ENCODE results near the gene CCL1.

The CCL1 gene

GRCh38 chr17:34382621-34383124, 19.6 kb upstream of the CCL1 start:
- no peak for DNase-seq

GRCh38 chr17:34379868-34380267, 16.8 kb upstream of the CCL1 start:
- no peak for DNase-seq

GRCh38 chr17:34378664-34379101, 15.7 kb upstream of the CCL1 start:
- DNase-seq: no peak

GRCh38 chr17:34377078-34377823, 14.2 kb upstream of the CCL1 start:
- no peak for DNase-seq

- DNase-seq: no peak
Measured at GRCh38 chr17:34375426-34375997, 12.5 kb upstream of the CCL1 start.

- no peak for DNase-seq
Measured at GRCh38 chr17:34374457-34374856, 11.4 kb upstream of the CCL1 start.

GRCh38 chr17:34371405-34372100, 8.5 kb upstream of the CCL1 start:
- DNase-seq: no peak

GRCh38 chr17:34370997-34371395, 8.0 kb upstream of the CCL1 start:
- no peak for DNase-seq

GRCh38 chr17:34370376-34370996, 7.5 kb upstream of the CCL1 start:
- no peak for DNase-seq

GRCh38 chr17:34369571-34369970, 6.5 kb upstream of the CCL1 start:
- DNase-seq: no peak

- DNase-seq: no peak
Measured at GRCh38 chr17:34368946-34369500, 6.0 kb upstream of the CCL1 start.

- no peak for DNase-seq
Measured at GRCh38 chr17:34368196-34368945, 5.3 kb upstream of the CCL1 start.

- DNase-seq: no peak
Measured at GRCh38 chr17:34367486-34368195, 4.6 kb upstream of the CCL1 start.

GRCh38 chr17:34366529-34367107, 3.6 kb upstream of the CCL1 start:
- no peak for DNase-seq

GRCh38 chr17:34366010-34366409, 3.0 kb upstream of the CCL1 start:
- no peak for DNase-seq

- no peak for DNase-seq
Measured at GRCh38 chr17:34365340-34365739, 2.3 kb upstream of the CCL1 start.

GRCh38 chr17:34364751-34365150, 1.7 kb upstream of the CCL1 start:
- DNase-seq: no peak

GRCh38 chr17:34361478-34362061, 1.5 kb downstream of the CCL1 start:
- DNase-seq: peak; percentile 60

GRCh38 chr17:34360601-34361270, 2.3 kb downstream of the CCL1 start:
- DNase-seq: no peak

GRCh38 chr17:34358631-34359030, 4.4 kb downstream of the CCL1 start:
- no peak for DNase-seq
